A673 (cell line): ENCODE data around the gene GSX2. TPM values are rescaled to one million over a fixed set of nuclear protein-coding genes. Genes with fewer than 3 reads are reported as not detected.

Source experiments
- BruUV-seq: library from RNA; stranded (reverse); fragments of 400-500 nt; replicated peaks from 2 replicates; lab custom pipeline; 2021; lab: Mats Ljungman, UMichigan
- CTCF ChIA-PET: fragments of 300-600 bp; sonication (Branson Sonifier 250); formaldehyde crosslinking; loops from one replicate; lab custom pipeline; 2022; ENCODE audit warnings: antibody characterized with exemption; lab: Charles Lee
- POLR2A ChIA-PET: fragments of 300-600 bp; sonication (Branson Sonifier 250); formaldehyde crosslinking; loops from one replicate; lab custom pipeline; 2022; ENCODE audit warnings: antibody characterized with exemption; ENCODE audit not compliant: low non-redundant PET; lab: Charles Lee
- DNase-seq: peaks from one replicate; pipeline ENCODE4 v3.0.0-alpha.2; 2015; ENCODE audit warnings: low spot score
- H3K27ac ChIP-seq: fragments of 200-600 bp; sonication (generic); 2 replicates; pipeline ENCODE4 v1.5.1; 2016; ENCODE audit warnings: mixed run types, low read depth, mild to moderate bottlenecking, mixed read lengths, antibody characterized with exemption, low read length; ENCODE audit not compliant: poor library complexity, severe bottlenecking
- H3K27me3 ChIP-seq: fragments of 200-600 bp; sonication (generic); replicated peaks from 2 replicates; pipeline ENCODE4 v1.6.1; 2017; ENCODE audit warnings: mixed run types, low read depth, mild to moderate bottlenecking, mixed read lengths, antibody characterized with exemption, low read length; ENCODE audit not compliant: insufficient read depth, poor library complexity
- H3K36me3 ChIP-seq: fragments of 200-600 bp; sonication (generic); 2 replicates; pipeline ENCODE4 v1.6.1; 2016; ENCODE audit warnings: mixed run types, mild to moderate bottlenecking, mixed read lengths, antibody characterized with exemption, low read length; ENCODE audit not compliant: insufficient read depth, poor library complexity, severe bottlenecking
- H3K4me1 ChIP-seq: fragments of 200-600 bp; sonication (generic); 2 replicates; pipeline ENCODE4 v1.6.1; 2017; ENCODE audit warnings: mixed run types, mild to moderate bottlenecking, mixed read lengths, antibody characterized with exemption, low read length; ENCODE audit not compliant: insufficient read depth, poor library complexity, severe bottlenecking
- H3K4me3 ChIP-seq: fragments of 200-600 bp; sonication (generic); 2 replicates; pipeline ENCODE4 v1.5.1; 2016; ENCODE audit warnings: low read depth, mixed run types, mild to moderate bottlenecking, mixed read lengths, low read length; ENCODE audit not compliant: poor library complexity, severe bottlenecking
- H3K9me3 ChIP-seq: fragments of 200-600 bp; sonication (generic); 2 replicates; pipeline ENCODE4 v1.6.1; 2016; ENCODE audit warnings: mixed run types, low read depth, mild to moderate bottlenecking, mixed read lengths, antibody characterized with exemption, low read length; ENCODE audit not compliant: poor library complexity, severe bottlenecking
- CTCF ChIP-seq: fragments of 300-800, 200-600 bp; sonication (generic); conservative IDR thresholded peaks from 2 replicates; pipeline ENCODE4 v1.5.1; 2017; ENCODE audit warnings: low read depth, mild to moderate bottlenecking, antibody characterized with exemption, low read length, moderate library complexity, mixed read lengths
- EZH2 ChIP-seq: fragments of 200-600 bp; sonication (generic); IDR thresholded peaks from 2 replicates; pipeline ENCODE4 v1.6.1; 2017; ENCODE audit warnings: borderline replicate concordance, low read depth, mild to moderate bottlenecking, mixed read lengths, antibody characterized with exemption, low read length; ENCODE audit not compliant: poor library complexity, severe bottlenecking
- intact Hi-C: fragments of 100-400 bp; cut with micrococcal nuclease; formaldehyde crosslinking; loops from one replicate; pipeline ENCODE4 v1.10.0; 2022; ENCODE audit not compliant: unreplicated experiment
- total RNA-seq: library from RNA; stranded (reverse); gene quantifications from 2 replicates; pipeline ENCODE4 v1.2.3, GENCODE V29; 2021

Gene GSX2
- total RNA-seq, 1 experiment from 2014 or later: not detected

- peaks cover 4% of the 10 kb centered on the region for H3K4me1 ChIP-seq
- no TSS peak for BruUV-seq
- no peaks in the 10 kb centered on the region for H3K27me3 ChIP-seq
- intact Hi-C loops: no loop called here
- H3K4me3 ChIP-seq: peak overlapping the region; percentile 73
- ChIA-PET POLR2A (no interaction called here), CTCF (no interaction called here)
- peak; percentile 3 for DNase-seq
- H3K9me3 ChIP-seq: no peaks in the 10 kb centered on the region
- peak overlapping the region; percentile 64 for H3K27ac ChIP-seq
- no peaks in the 10 kb centered on the region for H3K36me3 ChIP-seq
- TF ChIP-seq EZH2: no peak
- TF ChIP-seq CTCF: no peak
Measured at GRCh38 chr4:54063737-54064316, 36.1 kb upstream of the GSX2 start.

- peak; percentile 89 for DNase-seq
- no peak for TF ChIP-seq CTCF
- TF ChIP-seq EZH2: no peak
- no TSS peak for BruUV-seq
- Histone ChIP-seq H3K9me3 (no peaks in the 10 kb centered on the region), H3K4me3 (peak within 1 kb of the TSS; percentile 73), H3K36me3 (no peaks in the 10 kb centered on the region), H3K27me3 (no peaks in the 10 kb centered on the region), H3K4me1 (peaks cover 4% of the 10 kb centered on the region), H3K27ac (peak within 1 kb of the TSS; percentile 64)
- ChIA-PET CTCF (no interaction called here), POLR2A (no interaction called here)
- intact Hi-C loops: no loop called here
Measured at GRCh38 chr4:54064317-54065111, 35.4 kb upstream of the GSX2 start, which contains the start of gene CHIC2. TSS of gene CHIC2 (minus strand) at chr4:54064605. CDS start at chr4:54064300, 305 bp downstream.

- no peaks in the 10 kb centered on the region for H3K36me3 ChIP-seq
- ChIA-PET POLR2A (no interaction called here), CTCF (interaction anchor here (0.6 kb wide), 1 partner anchor 23 kb away, joined by 6 read pairs; no protein-coding TSS in a partner anchor)
- H3K27me3 ChIP-seq: no peaks in the 10 kb centered on the region
- H3K27ac ChIP-seq: no peak overlapping the region
- no peak for DNase-seq
- peak overlapping the region; percentile 73 for H3K4me3 ChIP-seq
- no peaks in the 10 kb centered on the region for H3K9me3 ChIP-seq
- H3K4me1 ChIP-seq: peaks cover 4% of the 10 kb centered on the region
- TF ChIP-seq EZH2 (no peak), CTCF (no peak)
- intact Hi-C loops: no loop called here
- no TSS peak for BruUV-seq
Measured at GRCh38 chr4:54065282-54066087, 34.5 kb upstream of the GSX2 start.
